Osteoblast (primary cell): ENCODE results near the gene EGFR. TPM values are rescaled to one million over a fixed set of nuclear protein-coding genes. Genes with fewer than 3 reads are reported as not detected.

Experiments used
- DNase-seq: peaks from one replicate; pipeline ENCODE4 v3.0.0; 2011; ENCODE audit warnings: low spot score, mixed read lengths; ENCODE audit not compliant: insufficient read length; ENCODE audit errors: missing footprints
- H2AFZ ChIP-seq: 2 replicates; pipeline ENCODE4 v1.6.0; 2011; ENCODE audit warnings: mild to moderate bottlenecking, low read length
- H3K27ac ChIP-seq: 2 replicates; pipeline ENCODE4 v1.5.1; 2011; ENCODE audit warnings: mild to moderate bottlenecking, low read depth, low read length, moderate library complexity
- H3K27me3 ChIP-seq: 2 replicates; pipeline ENCODE4 v1.6.0; 2012; ENCODE audit warnings: mild to moderate bottlenecking, control low read depth, inconsistent platforms, low read length, moderate library complexity; ENCODE audit not compliant: insufficient read depth
- H3K36me3 ChIP-seq: 2 replicates; pipeline ENCODE4 v1.5.1; 2011; ENCODE audit warnings: mild to moderate bottlenecking, low read length, control low read depth, moderate library complexity; ENCODE audit not compliant: insufficient read depth
- H3K4me1 ChIP-seq: 2 replicates; pipeline ENCODE4 v1.5.1; 2011; ENCODE audit warnings: mild to moderate bottlenecking, low read length, control low read depth, moderate library complexity; ENCODE audit not compliant: insufficient read depth
- H3K4me2 ChIP-seq: 2 replicates; pipeline ENCODE4 v1.6.0; 2011; ENCODE audit warnings: mild to moderate bottlenecking, low read length; ENCODE audit not compliant: insufficient read depth
- H3K4me3 ChIP-seq: fragments of 200-600 bp; sonication (generic); 3 replicates; pipeline ENCODE4 v1.5.1; 2012; ENCODE audit warnings: mild to moderate bottlenecking, low read length, inconsistent platforms; ENCODE audit not compliant: insufficient read depth
- H3K79me2 ChIP-seq: 2 replicates; pipeline ENCODE4 v1.6.0; 2012; ENCODE audit warnings: mild to moderate bottlenecking, low read length, control low read depth, inconsistent platforms; ENCODE audit not compliant: insufficient read depth
- H3K9me3 ChIP-seq: 2 replicates; pipeline ENCODE4 v1.5.1; 2011; ENCODE audit warnings: low read depth, low read length, control low read depth
- H4K20me1 ChIP-seq: 2 replicates; pipeline ENCODE4 v1.6.0; 2012; ENCODE audit warnings: mild to moderate bottlenecking, low read length, control low read depth; ENCODE audit not compliant: insufficient read depth
- CTCF ChIP-seq: IDR thresholded peaks from 2 replicates; pipeline ENCODE4 v1.5.1; 2011; ENCODE audit warnings: mild to moderate bottlenecking, low read depth, low read length, moderate library complexity; ENCODE audit errors: extremely low read depth
- total RNA-seq: library from RNA; depleted of rRNA; stranded (reverse); fragments of >200 nt; gene quantifications from 2 replicates; pipeline ENCODE4 v1.2.3, GENCODE V29; 2012

Gene EGFR
- total RNA-seq, 1 donor, result 104 TPM

GRCh38 chr7:55129541-55130394 is 111.0 kb downstream of the EGFR start:
- peak overlapping the region; percentile 59 for H3K4me2 ChIP-seq
- no peaks in the 10 kb centered on the region for H3K9me3 ChIP-seq
- no peaks in the 10 kb centered on the region for H4K20me1 ChIP-seq
- no peak for TF ChIP-seq CTCF
- H3K36me3 ChIP-seq, result peaks cover 4% of the 10 kb centered on the region
- no peak overlapping the region for H2AFZ ChIP-seq
- peak overlapping the region; percentile 19 for H3K4me3 ChIP-seq
- DNase-seq, result peak; percentile 90
- no peaks in the 10 kb centered on the region for H3K27me3 ChIP-seq
- H3K4me1 ChIP-seq, result peaks cover 92% of the 10 kb centered on the region
- H3K27ac ChIP-seq, result peak overlapping the region; percentile 99
- H3K79me2 ChIP-seq, result peaks cover 46% of the 10 kb centered on the region

GRCh38 chr7:55130395-55131141 is 111.8 kb downstream of the EGFR start:
- Histone ChIP-seq H2AFZ (no peak overlapping the region), H3K27ac (peak overlapping the region; percentile 99), H3K4me1 (peaks cover 85% of the 10 kb centered on the region), H3K27me3 (no peaks in the 10 kb centered on the region), H3K4me3 (peak overlapping the region; percentile 11), H3K4me2 (peak overlapping the region; percentile 59), H3K79me2 (peaks cover 45% of the 10 kb centered on the region), H3K9me3 (no peaks in the 10 kb centered on the region), H3K36me3 (peaks cover 4% of the 10 kb centered on the region), H4K20me1 (no peaks in the 10 kb centered on the region)
- TF ChIP-seq CTCF, result no peak
- DNase-seq, result no peak

GRCh38 chr7:55131142-55131929 is 112.5 kb downstream of the EGFR start:
- H3K4me3 ChIP-seq, result peak overlapping the region; percentile 11
- no peak overlapping the region for H2AFZ ChIP-seq
- H3K79me2 ChIP-seq, result peaks cover 43% of the 10 kb centered on the region
- TF ChIP-seq CTCF, result no peak
- peaks cover 83% of the 10 kb centered on the region for H3K4me1 ChIP-seq
- no peaks in the 10 kb centered on the region for H3K9me3 ChIP-seq
- no peaks in the 10 kb centered on the region for H3K27me3 ChIP-seq
- DNase-seq, result no peak
- no peaks in the 10 kb centered on the region for H3K36me3 ChIP-seq
- H3K4me2 ChIP-seq, result peak overlapping the region; percentile 59
- H4K20me1 ChIP-seq, result no peaks in the 10 kb centered on the region
- H3K27ac ChIP-seq, result peak overlapping the region; percentile 99
